Vagina (tissue), 2 donors: ENCODE data around the gene EPS15.

Experiments used
- POLR2A ChIP-seq, 2 donors: fragments of 450-650 bp; IDR thresholded peaks; one replicate each; pipeline ENCODE4 v1.6.1; 2017; ENCODE audit warnings: antibody characterized with exemption in 2 of 2, mild to moderate bottlenecking in 2 of 2, moderate library complexity in 2 of 2
- POLR2AphosphoS5 ChIP-seq, 2 donors: sonication (generic); formaldehyde crosslinking; IDR thresholded peaks; one replicate each; pipeline ENCODE4 v1.9.0; 2017; ENCODE audit warnings: antibody characterized with exemption in 2 of 2, mild to moderate bottlenecking in 2 of 2, low read depth in 1 of 2; ENCODE audit not compliant: insufficient read depth in 1 of 2
- TF ChIP-seq, protein P1 (sequence below), 3 experiments: fragments of 450-650 bp in 2 of 3; fragments of 200-600 bp in 1 of 3; sonication (generic) in 1 of 3; IDR thresholded peaks; one replicate each; pipeline ENCODE4 v1.5.1; 2017 to 2019; ENCODE audit warnings: antibody characterized with exemption in 3 of 3, mild to moderate bottlenecking in 2 of 3, moderate library complexity in 2 of 3

DNA sequence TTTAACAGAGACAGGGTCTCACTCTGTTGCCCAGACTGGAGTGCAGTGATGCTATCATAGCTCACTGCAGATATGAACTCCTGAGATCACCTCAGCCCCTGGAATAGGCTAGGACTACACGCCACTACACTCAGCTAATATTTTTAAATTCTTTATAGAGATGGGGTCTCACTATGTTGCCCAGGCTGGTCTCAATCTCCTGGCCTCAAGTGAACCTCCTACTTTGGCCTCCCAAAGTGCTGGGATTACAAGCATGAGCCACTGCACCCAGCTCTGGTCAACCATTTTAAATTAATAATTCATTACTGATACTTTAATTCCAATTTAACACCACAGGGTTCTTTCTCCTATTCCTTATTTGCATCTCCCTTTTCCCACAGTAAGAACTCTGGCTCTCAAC lies 18.5 kb upstream of the EPS15 start:
- TF ChIP-seq, protein P1, sequence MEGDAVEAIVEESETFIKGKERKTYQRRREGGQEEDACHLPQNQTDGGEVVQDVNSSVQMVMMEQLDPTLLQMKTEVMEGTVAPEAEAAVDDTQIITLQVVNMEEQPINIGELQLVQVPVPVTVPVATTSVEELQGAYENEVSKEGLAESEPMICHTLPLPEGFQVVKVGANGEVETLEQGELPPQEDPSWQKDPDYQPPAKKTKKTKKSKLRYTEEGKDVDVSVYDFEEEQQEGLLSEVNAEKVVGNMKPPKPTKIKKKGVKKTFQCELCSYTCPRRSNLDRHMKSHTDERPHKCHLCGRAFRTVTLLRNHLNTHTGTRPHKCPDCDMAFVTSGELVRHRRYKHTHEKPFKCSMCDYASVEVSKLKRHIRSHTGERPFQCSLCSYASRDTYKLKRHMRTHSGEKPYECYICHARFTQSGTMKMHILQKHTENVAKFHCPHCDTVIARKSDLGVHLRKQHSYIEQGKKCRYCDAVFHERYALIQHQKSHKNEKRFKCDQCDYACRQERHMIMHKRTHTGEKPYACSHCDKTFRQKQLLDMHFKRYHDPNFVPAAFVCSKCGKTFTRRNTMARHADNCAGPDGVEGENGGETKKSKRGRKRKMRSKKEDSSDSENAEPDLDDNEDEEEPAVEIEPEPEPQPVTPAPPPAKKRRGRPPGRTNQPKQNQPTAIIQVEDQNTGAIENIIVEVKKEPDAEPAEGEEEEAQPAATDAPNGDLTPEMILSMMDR (IDR thresholded peaks at IDR 0.05) = no peak
- no peak for TF ChIP-seq POLR2AphosphoS5 (IDR thresholded peaks at IDR 0.05; ENCODE audit: insufficient read depth in 1 of 2, low read depth in 1 of 2)
- TF ChIP-seq POLR2A (IDR thresholded peaks at IDR 0.05) = no peak
